Cardiac muscle cell (in vitro differentiated cells and primary cell): ENCODE results near the gene HLA-F. TPM values are rescaled to one million over a fixed set of nuclear protein-coding genes. Genes with fewer than 3 reads are reported as not detected.

Experiments used
- DNase-seq, 2 donors: peaks; one replicate each; pipeline versions ENCODE4 v3.0.0 to v3.0.0-alpha.2; 2010 to 2017; ENCODE audit warnings: low read depth in 1 of 2, low spot score in 1 of 2
- H3K27ac ChIP-seq: fragments of 200-600 bp; sonication (generic); 2 replicates; pipeline ENCODE4 v1.5.1; 2016
- H3K27me3 ChIP-seq: fragments of 200-600 bp; sonication (generic); 2 replicates; pipeline ENCODE4 v1.6.0; 2016; ENCODE audit warnings: control low read depth
- H3K36me3 ChIP-seq: fragments of 200-600 bp; sonication (generic); 2 replicates; pipeline ENCODE4 v1.5.1; 2016; ENCODE audit warnings: control low read depth
- H3K4me1 ChIP-seq: fragments of 200-600 bp; sonication (generic); 2 replicates; pipeline ENCODE4 v1.8.1; 2017; ENCODE audit warnings: low read depth, mild to moderate bottlenecking, mixed run types
- H3K4me3 ChIP-seq: fragments of 200-600 bp; sonication (generic); 2 replicates; pipeline ENCODE4 v1.5.1; 2016; ENCODE audit warnings: mild to moderate bottlenecking
- H3K9me3 ChIP-seq: fragments of 200-600 bp; sonication (generic); 2 replicates; pipeline ENCODE4 v1.5.1; 2017; ENCODE audit warnings: low read depth, mild to moderate bottlenecking, control low read depth
- polyA plus RNA-seq: library from polyadenylated mRNA; unstranded; fragments of >200 nt; fragmentation: Nextera tagmentation; extraction: Ambion mirVana; gene quantifications from 2 replicates; pipeline ENCODE4 v1.2.1, GENCODE V29; 2016
- total RNA-seq: library from RNA; depleted of rRNA; stranded (reverse); fragments of >200 nt; gene quantifications from 2 replicates; pipeline ENCODE4 v1.2.3, GENCODE V29; 2016
- TF ChIP-seq, protein P1 (sequence below): IDR thresholded peaks from 2 replicates; pipeline ENCODE4 v1.5.1; 2012; ENCODE audit warnings: low read depth, mild to moderate bottlenecking, low read length

HLA-F gene
- total and polyA plus RNA-seq, 2 experiments from 2014 or later = 0.84 to 1.5 TPM

- no peaks in the 10 kb centered on the region for H3K4me1 ChIP-seq
- no peaks in the 10 kb centered on the region for H3K27me3 ChIP-seq
- no peak overlapping the region for H3K27ac ChIP-seq
- TF ChIP-seq, protein P1, sequence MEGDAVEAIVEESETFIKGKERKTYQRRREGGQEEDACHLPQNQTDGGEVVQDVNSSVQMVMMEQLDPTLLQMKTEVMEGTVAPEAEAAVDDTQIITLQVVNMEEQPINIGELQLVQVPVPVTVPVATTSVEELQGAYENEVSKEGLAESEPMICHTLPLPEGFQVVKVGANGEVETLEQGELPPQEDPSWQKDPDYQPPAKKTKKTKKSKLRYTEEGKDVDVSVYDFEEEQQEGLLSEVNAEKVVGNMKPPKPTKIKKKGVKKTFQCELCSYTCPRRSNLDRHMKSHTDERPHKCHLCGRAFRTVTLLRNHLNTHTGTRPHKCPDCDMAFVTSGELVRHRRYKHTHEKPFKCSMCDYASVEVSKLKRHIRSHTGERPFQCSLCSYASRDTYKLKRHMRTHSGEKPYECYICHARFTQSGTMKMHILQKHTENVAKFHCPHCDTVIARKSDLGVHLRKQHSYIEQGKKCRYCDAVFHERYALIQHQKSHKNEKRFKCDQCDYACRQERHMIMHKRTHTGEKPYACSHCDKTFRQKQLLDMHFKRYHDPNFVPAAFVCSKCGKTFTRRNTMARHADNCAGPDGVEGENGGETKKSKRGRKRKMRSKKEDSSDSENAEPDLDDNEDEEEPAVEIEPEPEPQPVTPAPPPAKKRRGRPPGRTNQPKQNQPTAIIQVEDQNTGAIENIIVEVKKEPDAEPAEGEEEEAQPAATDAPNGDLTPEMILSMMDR = no peak
- DNase-seq = no peak
- no peaks in the 10 kb centered on the region for H3K36me3 ChIP-seq
- no peak overlapping the region for H3K4me3 ChIP-seq
- H3K9me3 ChIP-seq = no peaks in the 10 kb centered on the region
Measured at GRCh38 chr6:29770306-29770705, 47.1 kb downstream of the HLA-F start.

DNA sequence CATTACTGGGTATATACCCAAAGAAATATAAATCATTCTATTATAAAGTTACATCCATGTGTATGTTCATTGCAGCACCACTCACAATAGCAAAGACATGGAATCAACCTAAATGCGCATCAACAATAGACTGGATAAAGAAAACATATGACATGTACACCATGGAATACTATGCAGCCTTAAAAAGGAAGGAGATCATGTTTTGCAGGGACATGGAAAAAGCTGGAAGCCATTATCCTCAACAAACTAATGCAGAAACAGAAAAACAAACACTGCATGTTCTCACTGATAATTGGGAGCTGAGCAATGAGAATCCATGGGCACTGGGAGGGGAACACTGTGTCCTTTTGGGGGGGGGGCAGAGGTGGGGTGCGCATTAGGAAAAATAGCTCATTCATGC is 53.5 kb downstream of the HLA-F start:
- no peak overlapping the region for H3K4me3 ChIP-seq
- no peaks in the 10 kb centered on the region for H3K4me1 ChIP-seq
- TF ChIP-seq, protein P1 = no peak
- no peak overlapping the region for H3K27ac ChIP-seq
- no peak for DNase-seq
- H3K27me3 ChIP-seq = no peaks in the 10 kb centered on the region
- H3K36me3 ChIP-seq = no peaks in the 10 kb centered on the region
- no peaks in the 10 kb centered on the region for H3K9me3 ChIP-seq

Other genes starting within 250 kb of the HLA-F start
- gene MAS1L, start 235.5 kb upstream of the HLA-F start, total RNA-seq = not detected in 2 replicates
- gene MAS1L, start 235.5 kb upstream of the HLA-F start, polyA plus RNA-seq = not detected in 2 replicates
- gene UBD, start 163.7 kb upstream of the HLA-F start, total RNA-seq = not detected in 2 replicates
- gene UBD, start 163.7 kb upstream of the HLA-F start, polyA plus RNA-seq = not detected in 2 replicates
- not detected in 2 replicates for gene OR2H2, start 138.3 kb upstream of the HLA-F start, total RNA-seq
- 0.73 and 0.80 TPM in 2 replicates for gene OR2H2, start 138.3 kb upstream of the HLA-F start, polyA plus RNA-seq
- 50.2 and 101 TPM in 2 replicates for gene GABBR1, start 90.3 kb upstream of the HLA-F start, total RNA-seq
- 67.0 and 113 TPM in 2 replicates for gene GABBR1, start 90.3 kb upstream of the HLA-F start, polyA plus RNA-seq
- gene MOG, start 66.3 kb upstream of the HLA-F start, total RNA-seq = 1.3 and 1.8 TPM in 2 replicates
- gene MOG, start 66.3 kb upstream of the HLA-F start, polyA plus RNA-seq = 2.4 and 2.9 TPM in 2 replicates
- 4.1 and 4.9 TPM in 2 replicates for gene ZFP57, start 42.3 kb upstream of the HLA-F start, total RNA-seq
- 3.5 and 6.7 TPM in 2 replicates for gene ZFP57, start 42.3 kb upstream of the HLA-F start, polyA plus RNA-seq
- gene HLA-G, start 104.4 kb downstream of the HLA-F start, total RNA-seq = not detected in 2 replicates
- 0.12 and 0.16 TPM in 2 replicates for gene HLA-G, start 104.4 kb downstream of the HLA-F start, polyA plus RNA-seq
- gene HLA-A, start 219.1 kb downstream of the HLA-F start, total RNA-seq = 164 and 177 TPM in 2 replicates
- gene HLA-A, start 219.1 kb downstream of the HLA-F start, polyA plus RNA-seq = 119 TPM in 2 replicates